CD8-positive, alpha-beta memory T cell (primary cell): Measurements from ENCODE around the gene ERN2. TPM values are rescaled to one million over a fixed set of nuclear protein-coding genes. Genes with fewer than 3 reads are reported as not detected.

Source experiments
- CTCF ChIA-PET: fragments of 350-600 bp; sonication (Branson Sonifier 250); formaldehyde crosslinking; loops from one replicate; lab custom pipeline; 2021; ENCODE audit warnings: antibody characterized with exemption; lab: Charles Lee
- POLR2A ChIA-PET: fragments of 350-600 bp; sonication (Branson Sonifier 250); formaldehyde crosslinking; loops from one replicate; lab custom pipeline; 2021; ENCODE audit warnings: antibody characterized with exemption; lab: Charles Lee
- DNase-seq, 5 donors: peaks; one replicate each; pipeline versions ENCODE4 v3.0.0 to v3.0.0-alpha.2; 2020 to 2022; ENCODE audit warnings: mixed read lengths in 1 of 5
- H3K27ac ChIP-seq: one replicate; pipeline ENCODE4 v1.7.0; 2013; ENCODE audit warnings: low read depth, mild to moderate bottlenecking, low read length, moderate library complexity
- H3K27me3 ChIP-seq: 2 replicates; pipeline ENCODE4 v1.7.0; 2013; ENCODE audit warnings: low read length, mild to moderate bottlenecking; ENCODE audit not compliant: insufficient read depth, poor library complexity, severe bottlenecking
- H3K36me3 ChIP-seq: 2 replicates; pipeline ENCODE4 v1.7.0; 2013; ENCODE audit warnings: mild to moderate bottlenecking, low read length, moderate library complexity; ENCODE audit not compliant: insufficient read depth
- H3K4me1 ChIP-seq: 2 replicates; pipeline ENCODE4 v1.7.0; 2013; ENCODE audit warnings: mild to moderate bottlenecking, low read length, moderate library complexity; ENCODE audit not compliant: insufficient read depth
- H3K4me3 ChIP-seq: 2 replicates; pipeline ENCODE4 v1.7.0; 2013; ENCODE audit warnings: mild to moderate bottlenecking, low read length
- H3K9me3 ChIP-seq: 2 replicates; pipeline ENCODE4 v1.7.0; 2013; ENCODE audit warnings: mild to moderate bottlenecking, low read length
- H3K27ac Mint-ChIP-seq, 8 donors: one replicate each; pipeline ENCODE4 v1.8.0; 2020 to 2021; ENCODE audit warnings: mixed read lengths in 8 of 8, mild to moderate bottlenecking in 6 of 8, inconsistent platforms in 3 of 8, moderate library complexity in 3 of 8
- H3K27me3 Mint-ChIP-seq, 2 donors: one replicate each; pipeline ENCODE4 v1.8.0; 2020 to 2021; ENCODE audit warnings: mixed read lengths in 2 of 2, mild to moderate bottlenecking in 1 of 2, moderate library complexity in 1 of 2
- H3K36me3 Mint-ChIP-seq, 3 donors: one replicate each; pipeline ENCODE4 v1.8.0; 2020 to 2021; ENCODE audit warnings: mixed read lengths in 3 of 3, inconsistent platforms in 1 of 3, mild to moderate bottlenecking in 1 of 3
- H3K4me1 Mint-ChIP-seq, 3 donors: one replicate each; pipeline ENCODE4 v1.8.0; 2020 to 2021; ENCODE audit warnings: mixed read lengths in 3 of 3, inconsistent platforms in 1 of 3, mild to moderate bottlenecking in 1 of 3
- H3K4me3 Mint-ChIP-seq, 7 donors: one replicate each; pipeline ENCODE4 v1.8.0; 2020 to 2021; ENCODE audit warnings: mixed read lengths in 7 of 7, mild to moderate bottlenecking in 6 of 7, moderate library complexity in 4 of 7, inconsistent platforms in 2 of 7
- H3K9me3 Mint-ChIP-seq, 5 donors: one replicate each; pipeline ENCODE4 v1.8.0; 2020 to 2022; ENCODE audit warnings: mixed read lengths in 5 of 5, mild to moderate bottlenecking in 3 of 5, moderate library complexity in 2 of 5, inconsistent platforms in 1 of 5
- polyA plus RNA-seq: library from polyadenylated mRNA; unstranded; fragments of 300-500 nt; fragmentation: Illumina TruSeq; gene quantifications from one replicate; pipeline ENCODE4 v1.2.3, GENCODE V29; 2021
- total RNA-seq, 2 experiments: library from RNA; stranded (reverse); gene quantifications; one replicate each; pipeline ENCODE4 v1.2.3, GENCODE V29; 2021

ERN2 gene
- total and polyA plus RNA-seq, 3 experiments from 2014 or later: not detected

GRCh38 chr16:23640615-23640930 is 72.4 kb downstream of the ERN2 start:
- peaks cover 4 to 43% (median 15%) of the 10 kb centered on the region in 3 donors for H3K36me3 Mint-ChIP-seq
- POLR2A ChIA-PET: interaction anchor here (0.6 kb wide), 1 partner anchor 149 kb away, joined by 3 read pairs; no protein-coding TSS in a partner anchor
- H3K4me1 ChIP-seq: peaks cover 19% of the 10 kb centered on the region
- no peaks in the 10 kb centered on the region for H3K9me3 ChIP-seq
- H3K4me3 ChIP-seq: peak overlapping the region; percentile 99
- peaks cover 7% of the 10 kb centered on the region for H3K36me3 ChIP-seq
- peaks cover 31 to 45% (median 43%) of the 10 kb centered on the region in 3 donors for H3K4me1 Mint-ChIP-seq
- peak overlapping the region; percentile 79 to 99 (median 98) for H3K27ac Mint-ChIP-seq
- H3K4me3 Mint-ChIP-seq: peak overlapping the region; percentile 98 to 100 (median 99)
- H3K9me3 Mint-ChIP-seq: no peaks in the 10 kb centered on the region
- H3K27ac ChIP-seq: peak overlapping the region; percentile 90
- H3K27me3 ChIP-seq: no peaks in the 10 kb centered on the region
- no peaks in the 10 kb centered on the region for H3K27me3 Mint-ChIP-seq
- CTCF ChIA-PET: interaction anchor here (0.6 to 1.9 kb wide), 2 partner anchors 10 to 44 kb away, joined by 3 to 7 read pairs; no protein-coding TSS in a partner anchor
- no peak for DNase-seq

Other genes starting within 250 kb of the ERN2 start
- 10 to 100 TPM; 63.5 to 70.1 TPM for gene GGA2, start 202.7 kb downstream of the ERN2 start, total RNA-seq
- 52.3 TPM for gene GGA2, start 202.7 kb downstream of the ERN2 start, polyA plus RNA-seq
- 10 to 100 TPM; 26.9 to 28.5 TPM for gene EARS2, start 155.9 kb downstream of the ERN2 start, total RNA-seq
- 14.1 TPM for gene EARS2, start 155.9 kb downstream of the ERN2 start, polyA plus RNA-seq
- gene UBFD1, start 155.5 kb downstream of the ERN2 start, total RNA-seq: 10 to 100 TPM; 58.5 to 60.1 TPM
- 12.8 TPM for gene UBFD1, start 155.5 kb downstream of the ERN2 start, polyA plus RNA-seq
- 100 to 1,000 TPM; 163 to 167 TPM for gene NDUFAB1, start 116.9 kb downstream of the ERN2 start, total RNA-seq
- gene NDUFAB1, start 116.9 kb downstream of the ERN2 start, polyA plus RNA-seq: 217 TPM
- 10 to 100 TPM; 27.7 to 27.8 TPM for gene PALB2, start 71.9 kb downstream of the ERN2 start, total RNA-seq
- gene PALB2, start 71.9 kb downstream of the ERN2 start, polyA plus RNA-seq: 9.3 TPM
- gene DCTN5, start 71.8 kb downstream of the ERN2 start, total RNA-seq: 100 to 1,000 TPM in 1 of 2 experiments, 10 to 100 TPM in 1; 99.1 to 104 TPM
- gene DCTN5, start 71.8 kb downstream of the ERN2 start, polyA plus RNA-seq: 65.1 TPM
- 10 to 100 TPM; 48.3 to 49.7 TPM for gene PLK1, start 34.3 kb downstream of the ERN2 start, total RNA-seq
- gene PLK1, start 34.3 kb downstream of the ERN2 start, polyA plus RNA-seq: 0.41 TPM
- not detected for gene CHP2, start 41.8 kb upstream of the ERN2 start, total RNA-seq
- not detected for gene CHP2, start 41.8 kb upstream of the ERN2 start, polyA plus RNA-seq
- 10 to 100 TPM; 96.5 to 98.2 TPM for gene PRKCB, start 122.8 kb upstream of the ERN2 start, total RNA-seq
- gene PRKCB, start 122.8 kb upstream of the ERN2 start, polyA plus RNA-seq: 136 TPM